ENCODE measurements around the gene CEMIP2.

- TF ChIP-seq CTCF (IDR thresholded peaks at IDR 0.05) (no peak), POLR2AphosphoS5 (IDR thresholded peaks at IDR 0.05; ENCODE audit: low read depth, low read length) (no peak), REST (IDR thresholded peaks at IDR 0.05; ENCODE audit: insufficient read depth in 1 of 2, low read depth in 2 of 2, low read length in 1 of 2) (no peak)
Measured at GRCh38 chr9:71797266-71797665, 29.0 kb upstream of the CEMIP2 start.

Measured in Panc1 (cell line).